Esophagus muscularis mucosa (tissue), 4 donors: Measurements from ENCODE around the gene GPC1. TPM values are rescaled to one million over a fixed set of nuclear protein-coding genes. Genes with fewer than 3 reads are reported as not detected.

Source experiments
- DNase-seq: peaks from one replicate; pipeline ENCODE4 v3.0.0-alpha.2; 2017; ENCODE audit errors: extremely low spot score
- H3K27ac ChIP-seq, 4 donors: fragments of 200-600 bp; sonication (generic); replicated peaks in 1 of 4; 1 replicate in 3 of 4; 2 replicates in 1 of 4; pipeline ENCODE4 v1.5.1; 2016 to 2019; ENCODE audit warnings: mild to moderate bottlenecking in 1 of 4
- H3K27me3 ChIP-seq, 4 donors: fragments of 200-600 bp; sonication (generic); one replicate each; pipeline versions ENCODE4 v1.5.1 to v1.6.0; 2016 to 2019
- H3K36me3 ChIP-seq, 4 donors: fragments of 200-600 bp; sonication (generic); one replicate each; pipeline ENCODE4 v1.5.1; 2016 to 2019
- H3K4me1 ChIP-seq, 4 donors: fragments of 200-600 bp; sonication (generic); one replicate each; pipeline ENCODE4 v1.5.1; 2016 to 2019
- H3K4me3 ChIP-seq, 4 donors: fragments of 200-600 bp; sonication (generic); 1 replicate in 2 of 4; 2 replicates in 2 of 4; pipeline ENCODE4 v1.5.1; 2016 to 2019; ENCODE audit warnings: mild to moderate bottlenecking in 4 of 4, moderate library complexity in 1 of 4
- H3K9me3 ChIP-seq, 4 donors: fragments of 200-600 bp; sonication (generic); 1 replicate in 3 of 4; 2 replicates in 1 of 4; pipeline ENCODE4 v1.5.1; 2016 to 2019
- EP300 ChIP-seq: sonication (generic); formaldehyde crosslinking; IDR thresholded peaks from one replicate; pipeline ENCODE4 v1.6.1; 2017; ENCODE audit warnings: antibody characterized with exemption
- POLR2A ChIP-seq: fragments of 450-650 bp; IDR thresholded peaks from one replicate; pipeline ENCODE4 v1.6.1; 2017; ENCODE audit warnings: antibody characterized with exemption, moderate library complexity, mild to moderate bottlenecking, low read depth
- POLR2AphosphoS5 ChIP-seq, 2 donors: sonication (generic); formaldehyde crosslinking; IDR thresholded peaks; one replicate each; pipeline ENCODE4 v1.6.1; 2017; ENCODE audit warnings: antibody characterized with exemption in 2 of 2
- WGBS: methylation state at CpG from one replicate; pipeline ENCODE4 v1.1.5; 2018; 5-methylcytosine and 5-hydroxymethylcytosine counted together
- intact Hi-C: fragments of 100-400 bp; cut with DNase I; formaldehyde crosslinking; loops from one replicate; pipeline ENCODE4 v1.15.1; 2023
- total RNA-seq, 4 donors: library from RNA; depleted of rRNA; stranded (reverse); fragments of >200 nt; gene quantifications; one replicate each; pipeline versions ENCODE4 v1.1.0 to v1.2.1, GENCODE V29; 2016
- TF ChIP-seq, protein P1 (sequence below), 3 experiments: fragments of 200-600 bp in 2 of 3; fragments of 450-650 bp in 1 of 3; sonication (generic) in 2 of 3; IDR thresholded peaks; one replicate each; pipeline ENCODE4 v1.5.1; 2017 to 2019; ENCODE audit warnings: antibody characterized with exemption in 3 of 3, mild to moderate bottlenecking in 2 of 3, moderate library complexity in 1 of 3

The GPC1 gene
- total RNA-seq, 4 donors from 2014 or later, result 29.1 to 71.5 (median 41.8) TPM

DNA sequence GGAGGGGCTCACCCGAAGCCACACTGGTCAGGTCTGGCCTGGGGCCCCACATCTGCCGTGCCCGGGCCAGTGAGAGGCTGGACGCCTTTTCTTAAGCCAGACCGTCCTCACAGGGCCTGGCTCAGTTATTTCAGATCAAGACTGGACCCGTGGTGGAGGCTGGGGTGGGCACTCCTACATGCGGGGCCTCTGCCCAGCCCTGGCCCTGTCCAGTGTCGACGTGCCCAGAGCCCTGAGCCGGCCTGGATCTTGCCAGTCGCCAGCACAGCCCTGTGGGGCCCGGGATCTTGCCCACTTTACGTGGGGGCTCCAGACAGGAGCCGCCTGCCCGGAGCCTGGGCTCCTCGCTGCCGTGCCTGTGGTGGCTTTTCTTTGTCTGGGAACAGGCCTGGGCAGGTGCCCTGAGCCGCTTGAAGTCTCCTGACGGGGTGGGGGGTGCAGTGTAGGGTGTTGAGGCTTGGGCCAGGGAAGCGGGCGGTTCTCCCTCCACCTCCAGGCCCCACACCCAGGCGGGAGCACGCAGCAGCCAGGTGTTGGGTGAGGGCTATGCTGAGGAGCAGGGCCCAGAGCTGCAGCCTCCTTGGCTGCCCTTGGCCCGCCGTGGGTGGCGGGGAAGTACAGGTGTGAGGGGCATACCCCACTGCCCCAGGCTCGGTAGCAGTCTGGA lies 6.0 kb downstream of the GPC1 start:
- DNase-seq, result no peak

DNA sequence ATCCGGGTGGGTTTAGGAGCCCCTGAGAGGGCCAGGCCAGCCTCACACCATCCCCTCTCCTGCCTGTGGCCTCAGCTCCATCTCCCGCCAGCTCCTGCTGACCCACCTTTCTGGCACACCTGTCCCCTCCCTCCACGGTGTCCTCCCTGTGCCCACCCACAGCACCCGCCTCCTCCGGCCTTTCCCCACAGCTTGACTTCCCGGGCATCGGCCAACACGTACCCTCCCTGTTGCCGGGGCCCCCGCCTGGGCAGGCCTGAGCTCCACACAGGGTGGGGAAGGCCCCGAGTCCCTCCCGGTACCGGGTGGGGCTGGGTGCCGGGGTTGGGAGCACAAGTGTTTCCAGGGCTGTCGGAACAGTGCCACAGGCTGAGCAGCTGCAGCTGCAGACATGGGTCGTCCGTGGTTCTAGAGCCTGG lies 6.5 kb downstream of the GPC1 start:
- DNase-seq, result no peak
- Histone ChIP-seq H3K9me3 (no peaks in the 10 kb centered on the region), H3K36me3 (peaks cover 0 to 23% (median 5%) of the 10 kb centered on the region in 4 donors), H3K4me1 (peaks cover 20 to 50% (median 36%) of the 10 kb centered on the region in 4 donors), H3K27ac (no peak overlapping the region), H3K4me3 (no peak overlapping the region), H3K27me3 (peaks cover 0 to 5% (median 0%) of the 10 kb centered on the region in 4 donors)
- TF ChIP-seq, protein P1, sequence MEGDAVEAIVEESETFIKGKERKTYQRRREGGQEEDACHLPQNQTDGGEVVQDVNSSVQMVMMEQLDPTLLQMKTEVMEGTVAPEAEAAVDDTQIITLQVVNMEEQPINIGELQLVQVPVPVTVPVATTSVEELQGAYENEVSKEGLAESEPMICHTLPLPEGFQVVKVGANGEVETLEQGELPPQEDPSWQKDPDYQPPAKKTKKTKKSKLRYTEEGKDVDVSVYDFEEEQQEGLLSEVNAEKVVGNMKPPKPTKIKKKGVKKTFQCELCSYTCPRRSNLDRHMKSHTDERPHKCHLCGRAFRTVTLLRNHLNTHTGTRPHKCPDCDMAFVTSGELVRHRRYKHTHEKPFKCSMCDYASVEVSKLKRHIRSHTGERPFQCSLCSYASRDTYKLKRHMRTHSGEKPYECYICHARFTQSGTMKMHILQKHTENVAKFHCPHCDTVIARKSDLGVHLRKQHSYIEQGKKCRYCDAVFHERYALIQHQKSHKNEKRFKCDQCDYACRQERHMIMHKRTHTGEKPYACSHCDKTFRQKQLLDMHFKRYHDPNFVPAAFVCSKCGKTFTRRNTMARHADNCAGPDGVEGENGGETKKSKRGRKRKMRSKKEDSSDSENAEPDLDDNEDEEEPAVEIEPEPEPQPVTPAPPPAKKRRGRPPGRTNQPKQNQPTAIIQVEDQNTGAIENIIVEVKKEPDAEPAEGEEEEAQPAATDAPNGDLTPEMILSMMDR (IDR thresholded peaks at IDR 0.05), result no peak
- TF ChIP-seq EP300 (no peak), POLR2AphosphoS5 (IDR thresholded peaks at IDR 0.05) (no peak), POLR2A (no peak)
- intact Hi-C loops, result no loop called here
- WGBS, result 89% methylated on average over 13 of the region's 17 CpGs

More for the DNA sequence above, 6.0 kb downstream of the GPC1 start:
- H3K27me3 ChIP-seq, result peaks cover 0 to 9% (median 0%) of the 10 kb centered on the region in 4 donors
- peaks cover 0 to 20% (median 5%) of the 10 kb centered on the region in 4 donors for H3K36me3 ChIP-seq
- H3K9me3 ChIP-seq, result no peaks in the 10 kb centered on the region
- H3K4me3 ChIP-seq, result no peak overlapping the region
- H3K27ac ChIP-seq, result no peak overlapping the region
- WGBS, result 80% methylated on average over 11 of the region's 27 CpGs
- TF ChIP-seq, protein P1 (IDR thresholded peaks at IDR 0.05), result no peak
- TF ChIP-seq POLR2A (no peak), EP300 (no peak), POLR2AphosphoS5 (IDR thresholded peaks at IDR 0.05) (no peak)
- intact Hi-C loops, result no loop called here
- peaks cover 25 to 56% (median 42%) of the 10 kb centered on the region in 4 donors for H3K4me1 ChIP-seq

GRCh38 chr2:240442891-240443715 lies 7.6 kb downstream of the GPC1 start:
- intact Hi-C loops, result no loop called here
- H3K4me1 ChIP-seq, result peaks cover 9 to 39% (median 30%) of the 10 kb centered on the region in 4 donors
- TF ChIP-seq EP300, result no peak
- no peaks in the 10 kb centered on the region for H3K27me3 ChIP-seq
- no peak for DNase-seq
- WGBS, result 85% methylated on average over 12 of the region's 25 CpGs
- H3K36me3 ChIP-seq, result peaks cover 0 to 23% (median 5%) of the 10 kb centered on the region in 4 donors
- H3K27ac ChIP-seq, result no peak overlapping the region
- no peaks in the 10 kb centered on the region for H3K9me3 ChIP-seq
- no peak overlapping the region for H3K4me3 ChIP-seq

- no peak for TF ChIP-seq POLR2AphosphoS5 (IDR thresholded peaks at IDR 0.05)
- TF ChIP-seq, protein P1 (IDR thresholded peaks at IDR 0.05), result no peak
- no peak for TF ChIP-seq EP300
- TF ChIP-seq POLR2A, result no peak
- Histone ChIP-seq H3K36me3 (peaks cover 0 to 23% (median 5%) of the 10 kb centered on the region in 4 donors), H3K4me1 (peaks cover under 1 to 31% (median 23%) of the 10 kb centered on the region in 4 donors), H3K4me3 (no peak overlapping the region), H3K9me3 (no peaks in the 10 kb centered on the region), H3K27ac (no peak overlapping the region), H3K27me3 (no peaks in the 10 kb centered on the region)
- intact Hi-C loops, result no loop called here
- WGBS, result 67% methylated on average over 3 of the region's 17 CpGs
- DNase-seq, result no peak
Measured at GRCh38 chr2:240443891-240444301, 8.4 kb downstream of the GPC1 start.

- TF ChIP-seq, protein P1 (IDR thresholded peaks at IDR 0.05), result no peak
- TF ChIP-seq POLR2A (no peak), EP300 (no peak), POLR2AphosphoS5 (IDR thresholded peaks at IDR 0.05) (no peak)
- WGBS, result 97% methylated on average over 6 of the region's 16 CpGs
- DNase-seq, result no peak
- intact Hi-C loops, result no loop called here
- H3K4me3 ChIP-seq, result no peak overlapping the region
- no peaks in the 10 kb centered on the region for H3K9me3 ChIP-seq
- H3K27me3 ChIP-seq, result no peaks in the 10 kb centered on the region
- H3K4me1 ChIP-seq, result peaks cover 0 to 26% (median 19%) of the 10 kb centered on the region in 4 donors
- H3K27ac ChIP-seq, result no peak overlapping the region
- peaks cover 0 to 23% (median 5%) of the 10 kb centered on the region in 4 donors for H3K36me3 ChIP-seq
Measured at GRCh38 chr2:240444464-240444863, 9.0 kb downstream of the GPC1 start.
